Activated naive CD8-positive, alpha-beta T cell (primary cell): ENCODE results near the gene OR9A2.
"Not testable (repeated sequence)": the region's sequence is repeated elsewhere in the genome, so short reads cannot be mapped to it uniquely, and the experiment has no call there.

Experiments used
- H3K27ac Mint-ChIP-seq: one replicate; pipeline ENCODE4 v1.8.0; 2021; ENCODE audit warnings: mixed read lengths
- H3K27me3 Mint-ChIP-seq: one replicate; pipeline ENCODE4 v1.8.0; 2021; ENCODE audit warnings: mixed read lengths
- H3K36me3 Mint-ChIP-seq: one replicate; pipeline ENCODE4 v1.8.0; 2021; ENCODE audit warnings: mixed read lengths
- H3K4me1 Mint-ChIP-seq: one replicate; pipeline ENCODE4 v1.8.0; 2021; ENCODE audit warnings: low read depth, mixed read lengths
- H3K4me3 Mint-ChIP-seq: one replicate; pipeline ENCODE4 v1.8.0; 2021; ENCODE audit warnings: mild to moderate bottlenecking, mixed read lengths
- H3K9me3 Mint-ChIP-seq: one replicate; pipeline ENCODE4 v1.8.0; 2021; ENCODE audit warnings: low read depth, mixed read lengths

The OR9A2 gene

DNA sequence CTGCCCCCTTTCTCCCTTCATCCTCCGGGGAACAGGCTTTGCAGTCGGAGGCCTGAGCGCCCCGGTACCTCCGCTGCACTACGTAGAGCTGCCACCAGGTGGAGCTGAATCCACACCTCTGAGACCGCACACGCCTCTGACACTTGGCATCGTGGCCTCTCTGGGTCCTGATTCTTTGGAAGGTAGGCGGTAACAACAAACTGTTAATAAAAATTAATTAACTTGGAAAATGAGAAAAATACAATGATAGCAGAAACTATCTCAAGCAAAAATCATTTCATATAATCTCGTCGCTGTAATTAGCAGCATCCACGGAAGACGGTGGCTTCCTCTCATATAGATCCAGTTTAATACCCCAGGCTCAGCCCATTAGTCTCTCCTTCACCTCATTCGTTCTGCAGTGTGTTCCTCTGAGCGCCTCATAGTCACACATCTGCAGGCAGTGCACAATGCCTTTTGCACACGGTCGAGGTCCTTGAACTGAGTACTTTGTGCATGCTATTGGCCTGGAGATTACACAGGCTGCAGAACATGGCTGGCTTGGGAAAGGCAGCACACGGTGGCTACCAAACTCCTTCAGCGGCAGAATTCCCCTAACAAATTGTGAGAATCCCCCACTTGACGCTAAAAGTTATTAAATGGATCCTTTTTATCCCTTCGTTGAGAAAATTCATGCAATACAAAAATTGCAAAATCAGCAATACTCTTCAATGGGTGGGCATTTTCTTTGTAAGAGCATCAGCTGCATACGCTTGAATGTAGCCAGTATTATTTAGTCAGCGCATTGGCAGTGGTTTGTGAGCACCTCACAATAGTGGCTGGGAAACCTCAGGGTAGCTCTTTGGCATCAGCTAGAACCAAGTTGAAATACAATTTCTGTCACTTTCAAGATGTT, 18.7 kb downstream of the OR9A2 start:
- peaks cover 3% of the 10 kb centered on the region for H3K4me1 Mint-ChIP-seq
- H3K4me3 Mint-ChIP-seq = no peak overlapping the region
- H3K27ac Mint-ChIP-seq = no peak overlapping the region
- H3K9me3 Mint-ChIP-seq = no peaks in the 10 kb centered on the region
- H3K36me3 Mint-ChIP-seq = no peaks in the 10 kb centered on the region
- H3K27me3 Mint-ChIP-seq = peaks cover 3% of the 10 kb centered on the region

DNA sequence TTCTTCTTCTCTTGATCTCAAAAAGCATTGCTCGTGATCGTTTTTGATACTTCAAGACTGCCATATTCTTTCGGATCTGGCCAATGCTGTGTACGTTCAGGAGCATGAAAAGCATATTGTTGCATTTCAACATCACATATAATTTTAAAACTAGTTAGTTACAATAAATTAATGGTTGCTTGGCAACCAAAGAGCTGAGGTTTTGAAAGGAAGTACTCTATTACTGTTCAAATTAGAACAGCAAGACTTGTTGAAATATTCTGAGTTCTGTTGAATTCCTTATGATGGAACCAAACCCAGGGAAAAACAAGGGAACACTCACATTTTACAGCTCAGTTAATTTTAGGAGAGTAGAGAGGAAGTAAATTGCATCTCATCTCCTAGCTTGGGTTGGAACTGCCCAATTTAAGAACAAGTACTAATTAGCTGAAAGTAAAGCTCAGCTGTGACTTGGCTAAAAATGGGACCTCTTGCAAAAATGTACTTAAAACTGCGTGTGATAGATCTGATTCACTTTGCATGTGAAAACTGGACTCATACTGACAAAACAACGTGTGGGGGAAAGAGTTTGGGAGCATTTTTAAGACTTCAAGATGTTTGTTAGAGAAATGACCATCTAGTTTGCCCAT, 21.2 kb downstream of the OR9A2 start:
- Mint-ChIP-seq H3K4me3 (no peak overlapping the region), H3K9me3 (no peaks in the 10 kb centered on the region), H3K4me1 (peaks cover 7% of the 10 kb centered on the region), H3K27me3 (peaks cover 3% of the 10 kb centered on the region), H3K36me3 (no peaks in the 10 kb centered on the region), H3K27ac (no peak overlapping the region)

DNA sequence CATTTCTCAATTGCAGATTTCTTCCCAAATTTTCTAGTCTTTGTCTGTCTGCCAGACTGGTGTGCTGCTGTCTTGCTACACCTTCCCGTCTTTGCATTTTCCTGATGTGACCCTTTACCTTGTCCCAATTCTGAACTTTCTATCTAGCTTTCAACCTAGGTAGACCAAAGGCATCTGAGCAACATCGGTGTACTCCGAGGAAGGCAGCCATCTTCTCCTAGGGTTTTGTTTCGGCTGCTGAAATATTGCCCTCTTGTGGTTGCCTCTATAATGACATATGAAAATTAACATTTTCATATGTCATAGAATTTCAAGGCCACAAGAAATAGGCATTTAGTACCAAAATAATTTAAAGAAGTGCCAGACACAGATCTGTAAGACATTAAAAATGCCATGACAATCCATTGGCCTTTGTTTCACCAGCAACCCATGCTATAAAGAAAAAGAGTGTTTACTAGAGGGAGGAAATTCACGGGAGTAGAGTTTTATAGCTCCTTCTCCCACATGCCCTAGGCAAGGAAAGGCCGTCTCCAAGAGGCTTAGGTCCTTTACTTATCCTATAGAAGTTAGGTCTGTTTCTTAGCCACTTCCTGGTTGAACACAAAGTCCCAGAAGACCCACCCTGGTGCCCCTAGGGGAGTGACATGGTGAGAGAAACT, 23.4 kb downstream of the OR9A2 start:
- no peaks in the 10 kb centered on the region for H3K36me3 Mint-ChIP-seq
- H3K4me3 Mint-ChIP-seq = peak overlapping the region; percentile 85
- H3K9me3 Mint-ChIP-seq = no peaks in the 10 kb centered on the region
- peaks cover 7% of the 10 kb centered on the region for H3K4me1 Mint-ChIP-seq
- peaks cover 3% of the 10 kb centered on the region for H3K27me3 Mint-ChIP-seq
- H3K27ac Mint-ChIP-seq = peak overlapping the region; percentile 31

DNA sequence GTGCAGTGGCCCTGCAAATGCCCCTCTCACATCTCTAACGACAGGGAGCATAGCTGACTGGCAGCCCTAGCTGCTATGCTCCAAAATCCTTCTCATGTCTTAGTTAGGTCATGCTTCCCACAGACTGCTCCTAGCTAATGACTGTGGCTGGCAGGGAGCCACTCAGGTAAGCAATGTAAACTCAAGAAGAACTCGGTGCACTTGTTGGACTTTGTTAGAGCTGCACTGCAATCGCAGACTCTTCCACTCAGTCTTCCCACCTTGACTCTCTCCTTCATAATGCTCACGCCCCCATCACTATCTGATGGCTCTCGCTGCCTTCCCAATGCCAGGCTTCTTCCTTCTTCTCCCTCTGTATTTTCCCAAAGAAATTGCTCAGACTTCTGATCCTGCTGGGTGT, 24.0 kb downstream of the OR9A2 start:
- Mint-ChIP-seq H3K4me1 (peaks cover 7% of the 10 kb centered on the region), H3K27me3 (peaks cover 2% of the 10 kb centered on the region), H3K36me3 (no peaks in the 10 kb centered on the region), H3K4me3 (peak overlapping the region; percentile 85), H3K27ac (no peak overlapping the region), H3K9me3 (no peaks in the 10 kb centered on the region)

DNA sequence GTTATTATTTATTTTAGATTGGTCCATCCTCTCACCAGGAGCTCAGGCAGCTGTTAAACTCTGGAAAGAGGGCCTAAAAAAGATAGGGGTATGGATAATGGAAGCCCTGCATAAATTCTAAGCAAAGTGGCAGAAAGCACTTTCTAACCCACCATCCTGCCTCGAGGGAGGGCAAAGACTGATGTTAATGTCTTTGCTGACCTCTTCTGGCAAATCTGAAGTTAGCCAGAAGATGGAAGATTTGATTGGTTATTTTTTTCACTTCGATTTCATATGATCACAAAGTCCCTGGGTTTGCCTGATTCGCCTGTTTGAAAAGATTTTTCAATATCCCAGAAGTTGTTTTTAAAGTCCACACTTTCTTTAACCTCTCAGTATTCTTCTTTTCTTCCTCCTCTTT, 24.8 kb downstream of the OR9A2 start:
- Mint-ChIP-seq H3K27ac (no peak overlapping the region), H3K9me3 (no peaks in the 10 kb centered on the region), H3K4me1 (peaks cover 7% of the 10 kb centered on the region), H3K36me3 (no peaks in the 10 kb centered on the region), H3K4me3 (no peak overlapping the region), H3K27me3 (no peaks in the 10 kb centered on the region)

DNA sequence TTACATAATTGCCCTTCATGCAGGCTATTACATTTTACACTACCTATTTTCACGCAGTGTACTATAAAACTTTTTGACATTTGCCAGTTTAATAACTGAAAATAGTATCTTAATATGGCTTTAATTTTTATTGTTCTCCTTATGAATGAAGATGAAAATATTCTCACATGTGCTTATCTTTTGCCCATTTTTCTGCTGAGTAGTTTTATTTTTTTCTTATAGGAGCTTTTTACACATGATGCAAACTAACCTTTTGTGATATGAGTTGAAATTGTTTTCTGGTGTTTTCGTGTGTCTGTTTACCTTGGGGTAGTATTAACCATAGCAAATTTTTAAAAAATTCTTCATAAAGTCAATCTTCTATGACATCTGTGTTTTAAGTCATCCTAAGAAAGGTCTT, 26.3 kb downstream of the OR9A2 start:
- peaks cover 7% of the 10 kb centered on the region for H3K4me1 Mint-ChIP-seq
- H3K27ac Mint-ChIP-seq = no peak overlapping the region
- no peaks in the 10 kb centered on the region for H3K36me3 Mint-ChIP-seq
- H3K9me3 Mint-ChIP-seq = no peaks in the 10 kb centered on the region
- H3K4me3 Mint-ChIP-seq = no peak overlapping the region
- no peaks in the 10 kb centered on the region for H3K27me3 Mint-ChIP-seq

DNA sequence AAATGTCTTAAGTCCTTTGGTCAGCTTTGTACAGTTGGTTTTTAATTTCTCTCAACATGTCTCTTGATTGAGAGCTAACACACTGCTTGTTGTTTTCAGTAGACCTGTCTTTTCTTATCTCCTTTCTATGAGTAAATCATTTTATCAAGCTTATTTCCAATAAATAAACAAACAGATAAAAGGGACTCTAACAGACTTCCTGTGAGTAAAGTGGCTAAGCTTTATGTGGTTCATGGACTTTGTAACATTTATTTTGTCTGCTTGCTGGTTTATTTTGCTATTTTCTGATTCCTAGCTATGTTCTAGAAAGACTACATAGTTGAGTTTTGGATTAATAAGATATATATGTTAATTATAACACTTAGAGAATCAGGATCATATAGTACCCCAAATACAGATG, 27.1 kb downstream of the OR9A2 start:
- Mint-ChIP-seq H3K9me3 (no peaks in the 10 kb centered on the region), H3K4me3 (no peak overlapping the region), H3K4me1 (peaks cover 7% of the 10 kb centered on the region), H3K27ac (no peak overlapping the region), H3K27me3 (no peaks in the 10 kb centered on the region), H3K36me3 (no peaks in the 10 kb centered on the region)

DNA sequence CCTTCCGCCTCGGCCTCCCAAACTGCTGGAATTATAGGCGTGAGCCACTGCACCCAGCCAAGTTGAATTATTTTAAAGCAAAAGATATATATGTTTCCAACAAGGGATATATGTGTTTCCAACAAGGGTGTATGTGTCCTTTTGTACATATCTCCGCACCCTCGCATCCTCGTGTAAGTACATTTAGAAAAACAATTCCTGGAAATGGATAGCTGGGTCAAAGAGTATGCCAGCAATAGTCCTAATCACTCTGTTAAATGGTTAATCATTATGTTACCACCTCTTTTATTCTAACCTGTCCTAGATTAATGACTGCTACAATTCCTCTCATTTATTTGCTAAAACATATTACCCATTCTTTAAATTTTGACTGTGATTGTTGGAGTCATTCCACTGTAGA, 28.0 kb downstream of the OR9A2 start:
- Mint-ChIP-seq H3K4me1 (peaks cover 7% of the 10 kb centered on the region), H3K27me3 (no peaks in the 10 kb centered on the region), H3K27ac (no peak overlapping the region)

DNA sequence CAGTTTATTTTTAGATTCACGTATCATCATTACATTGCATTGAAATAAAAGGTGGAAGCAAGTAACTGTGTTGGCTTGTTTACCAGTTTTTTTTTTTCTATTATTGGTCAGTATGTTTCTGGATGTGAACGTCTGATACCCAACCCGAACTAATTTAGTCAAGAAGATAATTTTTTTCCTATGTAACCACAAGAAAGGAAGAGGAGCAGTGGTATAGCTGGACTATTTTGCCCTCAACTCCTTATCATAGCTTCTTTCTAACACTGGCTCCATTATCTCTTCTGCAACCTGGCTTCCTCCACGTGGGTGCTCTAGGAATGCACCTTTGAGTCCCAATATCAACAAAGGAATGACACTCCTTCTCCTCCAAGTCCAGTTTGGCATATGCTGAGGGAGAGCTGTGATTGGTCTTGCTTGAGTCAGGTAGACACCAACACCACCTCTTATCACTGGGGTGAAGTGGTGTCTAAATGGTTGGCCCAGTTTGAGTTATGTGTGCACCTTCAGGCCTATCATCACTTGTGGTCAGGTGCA, 29.4 kb downstream of the OR9A2 start:
- Mint-ChIP-seq H3K4me3 (no peak overlapping the region), H3K9me3 (no peaks in the 10 kb centered on the region), H3K4me1 (no peaks in the 10 kb centered on the region), H3K36me3 (no peaks in the 10 kb centered on the region), H3K27me3 (peaks cover 1% of the 10 kb centered on the region), H3K27ac (no peak overlapping the region)

More for the DNA sequence above, 28.0 kb downstream of the OR9A2 start:
- no peaks in the 10 kb centered on the region for H3K9me3 Mint-ChIP-seq
- no peak overlapping the region for H3K4me3 Mint-ChIP-seq
- H3K36me3 Mint-ChIP-seq = no peaks in the 10 kb centered on the region

DNA sequence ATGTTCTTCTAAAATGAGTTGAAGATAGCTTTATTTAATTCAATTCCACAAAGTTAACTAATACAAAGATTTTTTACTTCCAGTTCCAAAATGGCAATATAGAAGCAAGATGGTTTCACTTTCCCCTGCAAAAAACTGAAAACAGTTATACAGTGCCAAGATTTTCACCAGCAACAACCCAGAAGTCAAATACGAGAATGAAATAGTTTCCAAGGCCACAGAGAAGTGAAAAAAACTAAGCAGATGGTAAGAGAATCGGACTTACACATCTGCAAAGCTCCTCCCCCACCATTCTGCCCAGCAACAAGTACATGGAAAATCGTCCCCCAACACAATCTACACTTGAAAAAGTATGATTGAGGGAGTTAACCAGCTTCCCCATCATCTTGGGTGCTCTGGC, 34.5 kb downstream of the OR9A2 start:
- no peaks in the 10 kb centered on the region for H3K4me1 Mint-ChIP-seq
- H3K9me3 Mint-ChIP-seq = no peaks in the 10 kb centered on the region
- H3K4me3 Mint-ChIP-seq = no peak overlapping the region
- no peaks in the 10 kb centered on the region for H3K36me3 Mint-ChIP-seq
- H3K27ac Mint-ChIP-seq = no peak overlapping the region
- peaks cover 10% of the 10 kb centered on the region for H3K27me3 Mint-ChIP-seq

DNA sequence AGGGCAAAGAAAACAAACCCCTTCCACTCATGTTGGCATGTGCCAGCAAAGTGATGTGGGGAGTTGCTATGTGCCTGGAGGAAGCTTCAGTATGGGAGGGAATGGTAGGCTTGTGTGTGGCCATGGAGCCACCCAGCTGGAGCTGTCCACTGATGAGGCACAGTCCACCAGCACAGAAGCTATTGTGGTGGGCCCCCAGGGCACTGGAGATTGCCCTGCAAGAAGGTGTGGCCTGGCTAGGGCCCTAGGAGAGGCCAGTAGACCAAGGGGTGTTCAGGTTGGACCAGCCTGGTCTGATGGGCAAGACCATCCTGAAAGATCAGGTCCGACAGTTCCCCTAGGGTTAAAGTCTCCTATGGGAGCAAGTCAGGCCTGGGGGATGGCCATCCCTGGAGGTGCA, 42.6 kb downstream of the OR9A2 start:
- peaks cover 11% of the 10 kb centered on the region for H3K9me3 Mint-ChIP-seq
- no peak overlapping the region for H3K27ac Mint-ChIP-seq
- H3K27me3 Mint-ChIP-seq = peaks cover 1% of the 10 kb centered on the region
- H3K36me3 Mint-ChIP-seq = no peaks in the 10 kb centered on the region
- no peak overlapping the region for H3K4me3 Mint-ChIP-seq
- H3K4me1 Mint-ChIP-seq = no peaks in the 10 kb centered on the region

DNA sequence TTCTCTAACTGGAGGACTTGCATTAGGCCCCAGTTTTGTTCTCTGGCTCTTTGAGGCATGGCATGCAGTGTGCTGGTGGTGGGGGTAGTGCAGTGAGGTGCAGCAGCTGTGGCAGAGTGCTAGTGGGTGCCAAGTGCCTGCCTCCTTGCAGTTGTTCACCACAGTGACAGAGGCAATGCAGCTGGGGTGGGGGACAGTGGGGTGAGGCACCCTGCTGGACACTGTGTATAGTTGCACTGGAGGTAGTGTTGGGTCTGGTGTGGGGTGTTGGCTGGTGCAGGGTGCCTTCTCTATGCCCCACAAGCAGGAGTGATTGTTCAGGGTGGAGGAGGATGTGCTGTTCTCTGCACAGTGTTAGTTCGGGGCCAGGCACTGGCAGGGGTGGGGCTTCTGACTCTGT, 43.1 kb downstream of the OR9A2 start:
- peaks cover 1% of the 10 kb centered on the region for H3K27me3 Mint-ChIP-seq
- H3K9me3 Mint-ChIP-seq = peaks cover 11% of the 10 kb centered on the region
- no peak overlapping the region for H3K4me3 Mint-ChIP-seq
- H3K4me1 Mint-ChIP-seq = no peaks in the 10 kb centered on the region
- no peaks in the 10 kb centered on the region for H3K36me3 Mint-ChIP-seq
- no peak overlapping the region for H3K27ac Mint-ChIP-seq

DNA sequence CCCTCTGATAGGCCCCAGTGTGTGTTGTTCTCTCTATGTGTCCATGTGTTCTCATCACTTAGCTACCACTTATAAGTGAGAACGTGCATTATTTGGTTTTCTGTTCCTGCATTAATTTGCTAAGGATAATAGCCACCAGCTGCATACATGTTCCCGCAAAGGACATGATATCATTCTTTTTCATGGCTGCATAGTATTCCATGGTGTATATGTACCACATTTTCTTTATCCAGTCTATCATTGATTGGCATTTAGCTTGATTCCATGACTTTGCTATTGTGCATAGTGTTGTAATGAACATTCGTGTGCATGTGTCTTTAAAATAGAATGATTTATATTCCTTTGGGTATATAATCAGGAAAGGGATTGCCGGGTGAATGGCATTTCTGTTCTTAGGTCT, 48.5 kb downstream of the OR9A2 start:
- H3K27me3 Mint-ChIP-seq, H3K4me3 Mint-ChIP-seq, H3K36me3 Mint-ChIP-seq, H3K27ac Mint-ChIP-seq, H3K4me1 Mint-ChIP-seq: not testable (repeated sequence)
- H3K9me3 Mint-ChIP-seq = peaks cover 15% of the 10 kb centered on the region
